Esophagus squamous epithelium (tissue), 5 donors: ENCODE measurements around the gene AUTS2. TPM values are rescaled to one million over a fixed set of nuclear protein-coding genes. Genes with fewer than 3 reads are reported as not detected.

Source experiments
- DNase-seq: peaks from one replicate; lab custom pipeline; 2025; lab: John Stamatoyannopoulos, UW
- H3K27ac ChIP-seq, 4 donors: fragments of 200-600 bp; sonication (generic); one replicate each; pipeline ENCODE4 v1.5.1; 2016 to 2019; ENCODE audit warnings: mild to moderate bottlenecking in 1 of 4
- H3K27me3 ChIP-seq, 4 donors: fragments of 200-600 bp; sonication (generic); 1 replicate in 3 of 4; 2 replicates in 1 of 4; pipeline versions ENCODE4 v1.5.1 to v1.6.0; 2017 to 2021; ENCODE audit warnings: antibody characterized with exemption in 1 of 4
- H3K36me3 ChIP-seq, 3 donors: fragments of 200-600 bp; sonication (generic); one replicate each; pipeline ENCODE4 v1.5.1; 2016 to 2019
- H3K4me1 ChIP-seq, 3 donors: fragments of 200-600 bp; sonication (generic); one replicate each; pipeline ENCODE4 v1.5.1; 2017 to 2019
- H3K4me3 ChIP-seq, 4 donors: fragments of 200-600 bp; sonication (generic); 1 replicate in 3 of 4; 2 replicates in 1 of 4; pipeline ENCODE4 v1.5.1; 2016 to 2019; ENCODE audit warnings: mild to moderate bottlenecking in 2 of 4, moderate library complexity in 1 of 4
- H3K9me3 ChIP-seq, 3 donors: fragments of 200-600 bp; sonication (generic); one replicate each; pipeline ENCODE4 v1.5.1; 2016 to 2019
- POLR2A ChIP-seq, 4 donors: fragments of 450-650 bp; IDR thresholded peaks; one replicate each; pipeline ENCODE4 v1.6.1; 2017; ENCODE audit warnings: antibody characterized with exemption in 4 of 4, mild to moderate bottlenecking in 4 of 4, moderate library complexity in 3 of 4
- WGBS, 2 donors: methylation state at CpG; one replicate each; pipeline ENCODE4 v1.1.5; 2018; 5-methylcytosine and 5-hydroxymethylcytosine counted together
- intact Hi-C: fragments of 100-400 bp; cut with DNase I; formaldehyde crosslinking; loops from one replicate; pipeline ENCODE4 v1.15.0; 2022
- total RNA-seq, 4 donors: library from RNA; depleted of rRNA; stranded (reverse); fragments of >200 nt; gene quantifications; one replicate each; pipeline ENCODE4 v1.1.0, GENCODE V29; 2016
- TF ChIP-seq, protein P1 (sequence below), 6 experiments: fragments of 450-650 bp in 4 of 6; fragments of 200-600 bp in 2 of 6; sonication (generic) in 2 of 6; IDR thresholded peaks; one replicate each; pipeline ENCODE4 v1.5.1; 2016 to 2019; ENCODE audit warnings: antibody characterized with exemption in 6 of 6, mild to moderate bottlenecking in 4 of 6, moderate library complexity in 4 of 6
- donor health status: DM: yes; HTN: yes; CAD: no.

The AUTS2 gene
- total RNA-seq, 4 donors from 2014 or later = 9.5 to 36.2 (median 23.0) TPM

DNA sequence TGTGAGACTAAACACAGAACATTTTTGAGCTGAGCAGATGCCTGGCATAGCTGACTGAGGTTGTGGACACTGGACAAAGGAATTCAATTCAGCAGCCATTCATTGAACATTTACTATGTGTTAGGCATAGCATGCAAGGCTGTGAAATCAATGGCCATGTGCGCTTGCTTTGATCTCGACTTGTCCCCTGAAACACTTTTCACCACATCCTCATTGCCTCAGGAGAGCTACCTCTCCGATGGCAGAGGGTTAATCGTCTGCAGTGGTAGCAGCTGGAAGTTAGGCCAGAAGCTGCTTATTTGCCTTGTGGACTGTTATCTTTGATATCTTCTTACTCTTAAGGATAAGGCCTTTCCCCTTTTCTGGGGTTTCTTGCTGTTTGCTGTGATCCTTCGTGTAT, 297.8 kb downstream of the AUTS2 start:
- intact Hi-C loops = no loop called here

DNA sequence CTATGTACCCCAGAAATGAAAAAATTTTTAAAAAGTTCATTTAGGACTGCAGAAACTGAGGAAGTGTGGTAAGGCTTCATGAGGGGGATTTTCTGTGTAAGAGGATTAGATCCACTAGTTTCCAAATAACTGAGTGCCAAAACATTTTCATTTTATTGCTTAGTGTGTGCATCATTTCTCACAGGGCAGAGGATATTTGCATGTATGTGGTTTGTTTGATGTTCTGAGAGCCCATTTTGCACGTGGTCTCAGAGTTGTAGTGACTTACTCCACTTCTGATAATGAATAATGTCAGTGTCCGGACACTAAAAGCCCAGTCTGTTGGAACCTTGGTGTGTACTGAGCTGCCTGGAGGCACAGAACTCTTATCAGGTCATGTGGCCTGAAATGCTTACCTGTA, 299.9 kb downstream of the AUTS2 start:
- intact Hi-C loops = no loop called here

More for the DNA sequence above, 297.8 kb downstream of the AUTS2 start:
- WGBS, 2 donors = 86 to 89% methylated on average over 5 of the region's 5 CpGs
- H3K27ac ChIP-seq = no peak overlapping the region
- H3K9me3 ChIP-seq = no peaks in the 10 kb centered on the region
- no peaks in the 10 kb centered on the region for H3K36me3 ChIP-seq
- no peak overlapping the region for H3K4me3 ChIP-seq
- H3K27me3 ChIP-seq = no peaks in the 10 kb centered on the region
- no peak for DNase-seq
- no peaks in the 10 kb centered on the region for H3K4me1 ChIP-seq
- TF ChIP-seq, protein P1, sequence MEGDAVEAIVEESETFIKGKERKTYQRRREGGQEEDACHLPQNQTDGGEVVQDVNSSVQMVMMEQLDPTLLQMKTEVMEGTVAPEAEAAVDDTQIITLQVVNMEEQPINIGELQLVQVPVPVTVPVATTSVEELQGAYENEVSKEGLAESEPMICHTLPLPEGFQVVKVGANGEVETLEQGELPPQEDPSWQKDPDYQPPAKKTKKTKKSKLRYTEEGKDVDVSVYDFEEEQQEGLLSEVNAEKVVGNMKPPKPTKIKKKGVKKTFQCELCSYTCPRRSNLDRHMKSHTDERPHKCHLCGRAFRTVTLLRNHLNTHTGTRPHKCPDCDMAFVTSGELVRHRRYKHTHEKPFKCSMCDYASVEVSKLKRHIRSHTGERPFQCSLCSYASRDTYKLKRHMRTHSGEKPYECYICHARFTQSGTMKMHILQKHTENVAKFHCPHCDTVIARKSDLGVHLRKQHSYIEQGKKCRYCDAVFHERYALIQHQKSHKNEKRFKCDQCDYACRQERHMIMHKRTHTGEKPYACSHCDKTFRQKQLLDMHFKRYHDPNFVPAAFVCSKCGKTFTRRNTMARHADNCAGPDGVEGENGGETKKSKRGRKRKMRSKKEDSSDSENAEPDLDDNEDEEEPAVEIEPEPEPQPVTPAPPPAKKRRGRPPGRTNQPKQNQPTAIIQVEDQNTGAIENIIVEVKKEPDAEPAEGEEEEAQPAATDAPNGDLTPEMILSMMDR (IDR thresholded peaks at IDR 0.05) = no peak
- no peak for TF ChIP-seq POLR2A (IDR thresholded peaks at IDR 0.05)

DNA sequence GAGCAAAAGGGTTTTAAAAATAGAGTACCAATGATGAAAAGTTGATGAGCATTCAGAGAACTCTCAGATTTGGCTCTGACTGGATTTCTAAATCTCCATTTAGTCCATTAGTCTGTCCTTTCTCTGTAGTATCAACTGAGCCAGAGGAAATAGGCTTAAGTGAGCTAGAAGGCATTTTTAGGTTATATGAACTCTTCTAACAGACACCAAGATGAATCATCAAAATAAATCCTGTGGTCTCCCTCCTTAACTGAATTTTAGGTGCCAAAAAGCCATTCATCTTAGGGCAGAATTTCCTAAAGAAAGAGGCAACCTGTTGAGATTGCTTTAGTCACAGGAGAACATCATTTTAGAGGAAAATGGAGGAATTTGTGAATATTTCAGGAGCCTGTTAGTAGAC, 305.1 kb downstream of the AUTS2 start:
- Histone ChIP-seq H3K27ac (no peak overlapping the region), H3K36me3 (no peaks in the 10 kb centered on the region), H3K9me3 (no peaks in the 10 kb centered on the region), H3K27me3 (no peaks in the 10 kb centered on the region), H3K4me3 (no peak overlapping the region), H3K4me1 (no peaks in the 10 kb centered on the region)
- TF ChIP-seq, protein P1 (IDR thresholded peaks at IDR 0.05) = no peak
- no peak for TF ChIP-seq POLR2A (IDR thresholded peaks at IDR 0.05)
- intact Hi-C loops = no loop called here
- no peak for DNase-seq

More for the DNA sequence above, 299.9 kb downstream of the AUTS2 start:
- Histone ChIP-seq H3K9me3 (no peaks in the 10 kb centered on the region), H3K27ac (no peak overlapping the region), H3K36me3 (no peaks in the 10 kb centered on the region), H3K4me3 (no peak overlapping the region), H3K4me1 (no peaks in the 10 kb centered on the region), H3K27me3 (no peaks in the 10 kb centered on the region)
- TF ChIP-seq, protein P1 (IDR thresholded peaks at IDR 0.05) = no peak
- no peak for TF ChIP-seq POLR2A (IDR thresholded peaks at IDR 0.05)
- 62 to 82% methylated on average over 2 of the region's 2 CpGs for WGBS, 2 donors
- no peak for DNase-seq

DNA sequence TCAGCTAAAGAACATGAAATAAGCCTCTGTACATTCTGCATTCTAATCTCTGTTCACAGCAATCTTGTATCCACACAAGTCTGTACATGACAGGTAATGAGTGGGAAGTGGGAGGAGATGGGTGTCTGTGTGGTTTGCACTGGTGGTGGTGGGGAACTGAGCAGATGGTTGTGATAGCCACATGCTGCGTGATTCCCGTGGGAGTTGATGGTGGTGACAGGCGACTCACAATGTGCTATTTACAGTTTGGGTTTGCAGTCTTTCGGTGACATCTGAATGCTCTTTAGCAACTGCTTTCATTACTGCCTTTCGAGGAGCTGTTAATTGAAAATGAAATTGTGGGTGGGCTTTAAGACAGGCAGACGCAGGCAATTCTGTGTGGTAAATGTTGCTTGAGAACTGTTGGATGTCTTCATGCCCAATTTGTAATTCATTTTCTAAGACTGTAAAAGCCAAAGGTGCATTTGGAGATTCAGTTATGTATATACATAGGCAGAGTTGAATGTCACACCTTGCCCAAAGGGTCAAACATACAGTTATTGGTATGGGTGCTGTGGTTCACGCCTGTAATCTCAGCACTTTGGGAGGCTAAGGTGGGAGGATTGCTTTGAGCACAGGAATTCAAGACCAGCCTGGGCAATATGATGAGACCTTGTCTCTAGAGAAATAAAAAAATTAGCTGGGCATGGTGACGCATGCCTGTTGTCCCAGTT, 308.2 kb downstream of the AUTS2 start:
- Histone ChIP-seq H3K4me1 (no peaks in the 10 kb centered on the region), H3K36me3 (no peaks in the 10 kb centered on the region), H3K4me3 (no peak overlapping the region), H3K9me3 (peaks cover 0 to 8% (median 0%) of the 10 kb centered on the region in 3 donors), H3K27me3 (no peaks in the 10 kb centered on the region), H3K27ac (no peak overlapping the region)
- intact Hi-C loops = no loop called here
- no peak for DNase-seq
- TF ChIP-seq, protein P1 (IDR thresholded peaks at IDR 0.05) = no peak
- TF ChIP-seq POLR2A (IDR thresholded peaks at IDR 0.05) = no peak
- WGBS, 2 donors = 55 to 93% methylated on average over 8 of the region's 8 CpGs

DNA sequence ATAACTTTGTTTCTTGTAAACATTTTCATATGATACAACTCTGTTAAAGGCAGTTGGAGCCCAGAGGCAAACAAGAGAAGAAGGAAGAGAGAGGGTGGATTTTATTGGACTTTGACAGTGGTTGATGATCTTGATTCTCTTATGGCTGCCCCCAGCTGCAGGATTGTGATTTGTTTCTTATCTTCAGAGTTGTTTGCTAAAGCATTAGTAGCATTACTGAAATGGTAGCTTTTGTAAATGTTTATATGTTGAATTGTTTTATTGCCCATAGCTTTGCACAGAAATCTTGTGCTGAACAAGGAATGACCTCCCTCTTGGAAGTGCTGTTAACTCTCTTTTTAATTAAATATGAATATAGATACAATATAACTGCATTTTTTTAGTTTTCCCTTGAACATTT, 309.4 kb downstream of the AUTS2 start:
- Histone ChIP-seq H3K36me3 (no peaks in the 10 kb centered on the region), H3K4me3 (no peak overlapping the region), H3K27me3 (no peaks in the 10 kb centered on the region), H3K4me1 (no peaks in the 10 kb centered on the region), H3K9me3 (peaks cover 0 to 12% (median 0%) of the 10 kb centered on the region in 3 donors), H3K27ac (no peak overlapping the region)
- intact Hi-C loops = no loop called here
- no peak for TF ChIP-seq POLR2A (IDR thresholded peaks at IDR 0.05)
- TF ChIP-seq, protein P1 (IDR thresholded peaks at IDR 0.05) = no peak
- no peak for DNase-seq
